GM18505 (cell line): ENCODE measurements around the gene MYH9.

Source experiments
- ATAC-seq: cut with Tn5 transposase; IDR thresholded peaks from one replicate; pipeline ENCODE4 v1.9.1; 2021; ENCODE audit not compliant: unreplicated experiment
- POLR2A ChIP-seq: IDR thresholded peaks from 4 replicates; pipeline ENCODE4 v1.6.1; 2011; ENCODE audit warnings: borderline replicate concordance; ENCODE audit not compliant: insufficient read depth, insufficient read length; ENCODE audit errors: extremely low read depth

Gene MYH9

GRCh38 chr22:36326178-36327161, 61.3 kb downstream of the MYH9 start:
- ATAC-seq: no peak
- TF ChIP-seq POLR2A: no peak

- TF ChIP-seq POLR2A: no peak
- ATAC-seq: no peak
These were observed 62.4 kb downstream of the MYH9 start for GRCh38 chr22:36325154-36326031.

- TF ChIP-seq POLR2A: no peak
- ATAC-seq: no peak
These were observed 63.4 kb downstream of the MYH9 start for GRCh38 chr22:36324414-36324813.

- ATAC-seq: no peak
- no peak for TF ChIP-seq POLR2A
These were observed 63.9 kb downstream of the MYH9 start for GRCh38 chr22:36323855-36324331.

GRCh38 chr22:36323182-36323854, 64.4 kb downstream of the MYH9 start:
- no peak for ATAC-seq
- peak; percentile 9 for TF ChIP-seq POLR2A

GRCh38 chr22:36322602-36322915, 65.2 kb downstream of the MYH9 start:
- no peak for TF ChIP-seq POLR2A
- no peak for ATAC-seq

- peak; percentile 25 for TF ChIP-seq POLR2A
- no peak for ATAC-seq
These were observed 65.8 kb downstream of the MYH9 start for GRCh38 chr22:36321797-36322601.

GRCh38 chr22:36320553-36320952, 67.2 kb downstream of the MYH9 start:
- TF ChIP-seq POLR2A: peak; percentile 9
- ATAC-seq: no peak

GRCh38 chr22:36319595-36320497, 67.9 kb downstream of the MYH9 start:
- no peak for ATAC-seq
- peak; percentile 23 for TF ChIP-seq POLR2A

- TF ChIP-seq POLR2A: no peak
These were observed 69.3 kb downstream of the MYH9 start for GRCh38 chr22:36318442-36318841.

GRCh38 chr22:36317658-36318271, 70.0 kb downstream of the MYH9 start:
- no peak for ATAC-seq
- TF ChIP-seq POLR2A: no peak

More at GRCh38 chr22:36318442-36318841, 69.3 kb downstream of the MYH9 start:
- no peak for ATAC-seq

- TF ChIP-seq POLR2A: no peak
- no peak for ATAC-seq
These were observed 71.3 kb downstream of the MYH9 start for GRCh38 chr22:36316419-36316818.

GRCh38 chr22:36315325-36315724, 72.4 kb downstream of the MYH9 start:
- no peak for ATAC-seq
- TF ChIP-seq POLR2A: no peak
